SHP77 (cell line): ENCODE data around the gene ATP2B2.

Experiments used
- DNase-seq, 2 experiments: peaks; one replicate each; lab custom pipeline; 2025; lab: John Stamatoyannopoulos, UW

ATP2B2 gene

DNA sequence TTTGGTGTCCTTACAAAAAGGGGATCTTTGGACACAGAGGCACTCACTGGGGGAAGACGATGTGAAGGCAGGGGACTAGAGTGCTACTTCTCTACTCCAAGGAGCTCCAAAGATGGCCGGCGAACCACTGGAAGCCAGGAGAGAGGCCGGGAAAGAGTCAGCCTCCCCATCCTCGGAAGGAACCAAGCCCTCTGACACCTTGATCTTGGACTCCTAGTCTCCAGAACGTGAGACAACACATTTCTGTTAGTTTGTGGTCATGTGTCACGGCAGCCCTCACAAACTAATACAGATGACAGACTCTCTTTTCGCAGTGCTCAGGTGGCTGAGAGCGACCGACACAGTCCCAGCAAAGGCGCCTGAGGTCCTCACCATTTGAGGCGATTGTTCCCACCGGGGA lies 24.4 kb upstream of the ATP2B2 start:
- DNase-seq: no peak

DNA sequence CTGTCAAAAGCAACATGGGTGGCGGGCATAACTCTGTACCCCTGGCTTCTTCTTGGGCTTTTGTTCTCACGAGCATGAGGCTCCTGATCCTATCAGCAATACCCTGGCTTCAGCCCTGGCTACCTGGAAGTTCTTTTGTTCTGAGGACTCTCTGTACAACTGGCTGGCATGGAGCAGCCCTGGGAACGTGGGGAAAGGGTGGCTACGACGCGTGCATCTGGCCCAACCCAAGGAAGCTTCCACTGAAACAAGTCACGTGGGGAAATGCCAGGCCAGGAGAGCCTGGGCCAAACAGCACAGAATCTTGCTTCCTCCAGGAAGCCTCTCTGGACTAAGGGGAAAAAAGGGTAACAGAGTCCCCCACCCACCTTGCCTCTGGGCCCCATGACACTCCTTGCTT lies 22.7 kb upstream of the ATP2B2 start:
- no peak for DNase-seq

DNA sequence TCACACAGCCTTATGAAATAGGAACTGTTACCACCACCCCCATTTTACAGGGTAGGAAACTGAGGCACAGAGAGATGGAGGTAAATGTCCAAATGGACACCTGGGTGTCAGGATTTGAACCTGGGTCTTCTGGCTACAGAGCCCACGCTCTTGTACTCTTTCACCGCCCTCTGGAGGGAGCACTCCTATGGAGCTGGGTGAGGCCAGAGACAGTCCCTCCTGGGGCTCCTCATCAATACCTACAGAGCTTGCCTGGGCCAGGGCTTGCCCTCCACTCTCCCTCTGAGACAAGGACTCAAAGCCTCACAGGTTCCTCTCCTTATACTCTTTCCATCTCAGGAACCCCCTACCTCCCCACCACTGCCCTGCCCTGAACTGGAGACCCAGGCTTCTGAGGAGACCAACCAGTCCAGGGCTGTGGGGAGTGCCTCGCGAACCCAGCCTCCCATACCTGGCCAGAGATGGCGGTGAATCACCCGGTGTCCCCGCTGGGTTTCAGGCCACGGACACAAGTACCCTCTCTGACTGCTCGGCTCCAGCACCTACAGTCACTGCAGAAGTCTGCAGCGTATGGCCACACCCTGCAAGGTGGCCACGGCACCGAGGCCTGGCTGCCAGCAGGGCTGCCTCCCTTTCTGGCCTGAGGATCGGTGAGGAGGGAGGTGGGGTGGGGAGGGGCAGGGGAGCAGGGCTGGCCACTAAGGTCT lies 22.1 kb upstream of the ATP2B2 start:
- no peak for DNase-seq

DNA sequence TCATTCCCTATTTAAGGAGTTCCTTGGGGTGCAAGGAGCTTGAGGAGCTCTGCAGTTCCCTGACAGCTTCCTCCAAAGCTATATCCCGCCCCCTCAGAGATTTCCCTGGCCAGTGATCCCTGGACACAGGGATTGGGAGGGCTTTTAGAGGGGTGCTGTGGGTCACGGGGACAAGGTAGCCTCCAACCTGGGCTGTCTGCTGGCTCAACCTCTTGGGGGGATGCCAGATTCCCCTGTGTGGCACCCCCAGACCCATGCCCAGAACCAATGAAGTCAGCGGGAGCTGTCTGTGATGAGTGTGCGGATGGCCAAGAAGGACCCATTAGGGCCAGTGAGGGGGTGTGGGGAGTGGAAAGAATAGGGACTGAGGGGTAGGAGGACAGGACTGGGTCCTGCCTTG lies 21.0 kb upstream of the ATP2B2 start:
- no peak for DNase-seq

DNA sequence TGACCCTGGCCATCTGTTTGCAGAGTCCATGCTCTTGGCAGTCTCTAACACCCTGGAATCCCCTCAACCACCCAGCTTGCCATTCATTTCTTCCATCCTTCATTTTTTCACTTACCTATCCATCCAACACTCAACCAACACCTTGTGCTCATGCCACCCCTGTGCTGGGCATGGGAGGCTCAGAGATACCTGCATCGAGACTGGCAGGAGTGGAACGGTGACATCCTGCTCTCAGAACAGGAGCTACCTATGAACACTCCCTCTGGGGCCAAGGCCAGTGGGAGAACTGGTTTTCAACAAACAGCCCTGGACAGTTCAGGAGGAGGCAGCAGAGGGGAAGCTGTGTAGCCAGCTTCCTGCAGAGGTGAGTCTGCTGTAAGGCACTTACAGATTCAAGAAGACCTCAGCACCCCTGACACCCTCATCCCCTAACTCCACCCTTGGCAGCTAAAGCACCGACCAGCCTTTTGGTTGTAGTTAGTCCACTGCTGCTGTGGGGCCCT lies 19.5 kb upstream of the ATP2B2 start:
- DNase-seq: no peak

DNA sequence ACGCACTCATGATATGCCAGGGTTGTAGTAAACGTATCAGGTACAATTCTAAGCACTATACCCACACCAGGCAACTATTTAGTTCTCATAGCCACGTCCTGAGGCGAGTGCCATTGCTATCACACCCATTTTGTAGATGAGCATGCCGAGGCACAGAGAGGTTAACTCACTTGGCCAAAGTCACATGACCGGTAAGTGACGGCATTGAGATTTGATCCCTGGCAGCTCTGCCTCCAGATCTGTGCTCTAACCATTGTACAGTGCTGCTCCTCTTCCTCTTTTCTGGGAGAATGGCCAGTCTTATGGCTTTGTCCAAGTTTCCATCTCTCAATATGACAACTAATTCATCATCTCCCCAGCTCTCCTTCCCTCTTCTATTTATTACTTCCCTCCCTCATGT lies 18.9 kb upstream of the ATP2B2 start:
- no peak for DNase-seq

DNA sequence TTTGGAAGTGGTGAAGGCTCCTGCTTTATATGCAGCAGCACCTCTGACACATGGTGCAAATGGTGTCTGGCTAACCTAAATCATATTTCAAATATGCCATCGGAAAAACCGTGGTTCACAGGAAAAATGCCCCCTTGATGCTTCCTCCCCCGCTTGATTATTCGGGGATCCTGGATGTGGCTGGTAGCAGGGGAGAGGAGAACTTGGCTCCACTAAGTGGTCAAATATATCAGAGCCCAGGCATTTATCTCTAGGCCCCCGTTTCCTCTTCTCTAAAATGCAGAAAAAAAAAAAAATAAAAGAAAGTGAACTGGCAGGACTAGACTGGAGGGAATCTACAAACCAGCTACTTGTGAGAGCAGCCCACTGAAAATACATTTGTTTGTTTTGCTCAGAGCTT lies 18.2 kb upstream of the ATP2B2 start:
- no peak for DNase-seq

DNA sequence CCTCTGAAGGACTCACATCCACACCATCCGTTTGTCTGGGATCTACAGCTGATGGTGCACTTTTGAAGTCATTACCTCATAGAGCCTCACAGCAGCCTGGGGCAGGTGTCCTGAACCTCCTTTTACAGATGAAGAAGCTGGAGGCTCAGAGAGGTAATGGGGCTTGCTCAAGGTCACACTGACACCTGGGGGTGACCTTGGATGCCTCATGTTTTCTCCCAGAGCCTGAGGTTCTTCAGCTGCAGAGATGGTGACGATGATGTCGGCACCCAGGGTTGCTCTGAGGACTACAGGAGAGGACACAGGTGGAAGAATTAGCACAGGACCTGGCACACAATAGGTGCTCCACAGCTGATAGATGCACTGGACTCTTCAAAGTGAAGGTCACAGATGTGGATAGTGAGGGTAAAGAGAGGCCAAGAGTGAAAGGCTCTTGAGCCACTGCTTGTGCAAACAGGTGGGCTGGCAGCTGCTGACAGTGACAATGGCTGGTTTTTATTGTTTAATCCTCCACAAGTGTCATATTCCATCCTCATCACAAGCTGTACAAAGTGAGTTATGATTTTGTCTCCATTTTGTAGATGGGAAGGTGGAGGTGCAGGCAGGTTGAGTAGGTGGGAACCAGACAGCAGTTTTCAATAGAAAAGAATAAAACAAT lies 17.4 kb upstream of the ATP2B2 start:
- peak; percentile 43 to 60 for DNase-seq

DNA sequence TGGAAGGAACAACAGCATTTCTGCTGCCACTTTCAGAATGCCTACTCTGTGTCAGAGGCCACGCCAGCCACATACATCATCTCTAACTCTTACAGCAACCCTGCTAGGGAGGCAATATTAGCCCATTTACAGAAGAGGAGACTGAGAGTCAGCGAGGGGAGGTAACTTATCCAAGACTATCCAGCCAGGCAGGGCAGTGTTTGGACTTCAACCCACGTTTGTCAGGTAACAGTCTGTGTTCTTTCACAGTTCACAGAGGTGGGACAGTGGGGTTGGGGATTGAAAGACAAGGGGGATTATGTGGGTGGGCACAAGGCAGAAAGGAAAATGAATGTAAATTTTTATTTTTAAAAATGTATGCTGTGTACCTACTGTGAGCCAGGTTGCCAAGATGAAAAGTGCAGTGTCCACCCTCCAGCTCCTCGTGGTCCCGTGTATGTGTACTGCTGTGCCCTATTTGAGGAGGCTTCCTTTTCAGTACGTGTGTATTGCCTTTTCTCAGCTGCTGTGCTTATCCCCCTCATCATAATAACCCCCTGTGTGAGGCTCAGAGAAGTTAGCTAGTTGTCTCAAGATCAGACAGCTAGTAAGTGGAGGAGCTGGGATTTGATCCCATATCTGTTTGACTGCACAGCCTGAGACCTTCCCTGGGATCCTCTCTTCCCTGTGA lies 16.5 kb upstream of the ATP2B2 start:
- no peak for DNase-seq

DNA sequence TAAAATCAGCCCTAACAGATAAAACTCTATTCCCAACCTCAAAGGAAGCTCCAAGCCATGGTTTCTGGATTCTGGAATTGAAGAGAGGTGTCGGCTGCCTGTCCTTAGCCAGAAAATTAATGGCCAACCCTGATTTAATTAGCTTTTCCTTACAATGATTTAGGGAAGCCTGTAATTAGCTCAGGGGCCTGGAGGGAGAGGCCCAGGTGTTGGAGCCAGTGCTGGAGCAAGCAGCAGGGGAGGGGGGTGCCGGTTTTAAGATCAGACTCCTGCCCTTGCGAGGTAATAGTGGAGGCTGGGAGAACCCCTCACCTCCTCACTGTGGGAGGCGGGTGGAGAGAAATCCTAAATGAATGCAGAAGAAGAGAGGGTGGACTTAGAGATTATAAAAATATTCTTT lies 14.7 kb upstream of the ATP2B2 start:
- no peak for DNase-seq

DNA sequence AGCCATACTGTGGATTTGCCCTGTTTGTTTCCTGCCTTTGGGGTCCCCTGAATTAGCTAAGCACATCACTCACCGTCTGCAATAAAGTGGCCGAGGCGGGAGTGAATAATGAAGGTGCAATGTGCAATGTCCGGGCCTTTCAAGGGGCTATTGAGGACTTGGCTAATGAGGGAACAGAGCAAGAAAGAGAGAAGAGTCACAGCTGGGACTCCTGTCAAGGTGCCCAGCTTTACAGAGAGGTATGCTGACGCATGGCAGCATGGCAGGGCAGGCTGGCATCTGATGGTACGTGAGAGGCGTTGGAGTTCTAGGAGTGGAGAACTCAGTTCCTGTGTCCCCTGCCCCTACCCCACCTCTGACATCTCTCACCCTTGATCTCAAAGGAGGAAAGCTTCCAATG lies 13.8 kb upstream of the ATP2B2 start:
- no peak for DNase-seq

DNA sequence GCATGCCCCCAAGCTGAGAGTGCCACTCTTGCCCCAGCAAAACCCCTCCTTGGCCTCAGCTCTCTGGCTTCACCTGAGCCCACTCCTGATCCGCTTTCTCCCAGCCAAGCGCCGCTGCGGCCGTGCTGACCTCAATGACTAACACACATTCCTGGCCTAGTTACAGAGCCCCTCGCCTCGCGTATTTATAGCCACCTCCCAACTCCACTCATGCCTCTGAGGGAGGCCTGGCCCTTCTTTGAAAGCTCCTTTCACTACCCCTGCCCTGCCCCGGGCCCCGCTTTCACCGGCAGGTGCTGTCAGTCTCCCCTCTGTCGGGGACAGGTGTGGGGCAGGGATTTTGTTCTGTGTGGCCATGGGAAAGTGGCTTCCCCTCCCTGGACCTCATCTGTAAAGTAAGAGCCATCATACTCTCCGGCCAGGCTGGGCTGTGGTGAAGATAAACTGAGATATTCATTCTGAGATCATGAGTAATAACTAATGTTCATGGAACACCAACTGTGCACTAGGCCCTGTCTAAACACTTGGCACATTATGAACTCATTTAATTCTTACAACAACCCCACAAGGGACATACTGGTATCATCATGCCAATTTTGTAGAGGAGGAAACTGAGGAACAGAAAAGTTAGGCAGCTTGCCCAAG lies 13.2 kb upstream of the ATP2B2 start:
- DNase-seq: no peak

DNA sequence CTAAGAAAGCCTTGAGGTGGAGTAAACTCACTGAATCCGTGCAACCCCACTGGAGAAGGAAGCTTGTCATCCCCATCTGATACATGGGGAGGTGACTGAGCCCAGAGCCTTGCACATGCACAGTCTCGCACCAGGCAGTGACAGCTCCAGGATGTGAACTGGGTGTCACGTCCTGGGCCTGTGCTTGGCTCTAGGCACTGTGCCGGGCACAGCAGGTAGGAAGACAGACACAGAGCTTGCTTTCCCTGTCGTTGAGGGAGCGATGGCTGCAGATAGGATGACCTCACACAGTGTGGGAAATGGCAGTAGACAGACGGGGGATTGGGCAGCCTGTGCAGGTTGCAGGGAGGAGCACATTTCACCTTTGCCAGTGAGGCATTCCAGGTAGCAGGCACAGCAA lies 12.2 kb upstream of the ATP2B2 start:
- DNase-seq: no peak

DNA sequence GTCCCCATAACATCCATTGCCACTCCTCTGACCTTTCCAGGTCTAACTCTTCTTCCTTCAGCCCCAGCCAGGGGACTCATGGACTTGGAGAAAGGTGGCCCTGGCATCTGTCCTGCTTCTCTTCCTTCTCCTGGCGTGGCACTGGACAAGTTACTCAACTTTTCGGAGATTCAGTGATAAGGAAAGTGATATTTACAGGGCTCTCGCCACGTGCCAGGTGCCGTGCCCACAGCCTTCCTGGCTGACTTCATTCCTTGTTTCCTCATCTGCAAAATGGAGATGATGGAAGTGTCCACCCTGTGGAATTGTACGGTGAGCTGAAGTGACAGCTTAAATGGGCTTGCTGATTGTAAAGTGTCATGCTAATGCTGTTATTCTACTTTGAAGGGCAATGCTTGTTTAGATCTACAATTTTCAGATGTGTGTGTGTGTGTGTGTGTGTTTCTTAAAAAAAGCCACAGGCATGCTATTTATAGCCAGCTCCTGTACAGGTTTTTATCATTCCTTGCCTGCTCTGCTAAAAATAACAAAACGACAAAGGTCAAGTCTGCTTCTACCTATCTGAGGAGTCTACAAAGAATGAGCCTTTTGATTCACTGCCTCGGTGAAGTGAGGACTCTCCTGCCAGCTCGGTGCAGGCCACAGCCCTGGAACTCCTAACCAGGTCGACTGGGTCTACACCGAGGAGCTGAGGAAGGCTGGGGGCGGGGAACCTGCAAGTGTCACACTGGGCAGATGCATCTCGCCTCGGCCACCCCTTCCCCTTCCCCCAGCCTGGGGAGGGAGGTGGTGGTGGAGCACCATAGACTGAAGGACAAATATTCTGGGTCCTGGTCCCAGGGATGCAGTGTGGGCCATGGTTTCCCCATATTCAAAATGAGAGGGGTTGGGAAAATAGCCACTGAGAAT lies 11.4 kb upstream of the ATP2B2 start:
- no peak for DNase-seq

DNA sequence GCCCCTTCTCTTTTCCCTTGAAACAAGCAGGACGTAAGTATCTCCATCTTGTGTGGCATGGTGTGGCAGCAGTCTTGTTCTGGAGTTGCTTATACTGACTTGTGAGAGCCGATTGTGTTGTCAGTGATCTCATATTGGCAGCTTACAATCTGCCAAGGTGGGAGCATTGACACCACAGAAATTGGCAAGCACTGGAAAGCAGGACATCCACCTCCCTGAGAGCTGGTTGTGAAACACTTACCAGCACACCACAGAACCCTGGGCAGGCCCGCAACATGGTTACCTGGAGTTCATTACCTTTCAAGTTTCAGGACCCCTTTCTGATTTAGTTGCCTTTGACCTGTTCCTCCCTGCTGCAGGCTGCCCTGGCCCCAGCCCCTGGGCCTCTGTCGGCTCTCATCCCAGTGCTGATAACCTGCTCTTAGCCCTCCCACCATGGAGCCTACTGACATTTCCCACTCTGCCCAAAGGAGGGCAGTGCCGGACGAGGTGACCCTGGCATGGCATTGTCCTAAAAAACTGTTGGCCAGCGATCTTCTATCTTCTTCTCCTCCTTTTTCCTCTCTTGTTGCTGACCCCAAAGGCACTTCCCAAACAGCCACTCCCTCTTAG lies 10.6 kb upstream of the ATP2B2 start:
- no peak for DNase-seq

DNA sequence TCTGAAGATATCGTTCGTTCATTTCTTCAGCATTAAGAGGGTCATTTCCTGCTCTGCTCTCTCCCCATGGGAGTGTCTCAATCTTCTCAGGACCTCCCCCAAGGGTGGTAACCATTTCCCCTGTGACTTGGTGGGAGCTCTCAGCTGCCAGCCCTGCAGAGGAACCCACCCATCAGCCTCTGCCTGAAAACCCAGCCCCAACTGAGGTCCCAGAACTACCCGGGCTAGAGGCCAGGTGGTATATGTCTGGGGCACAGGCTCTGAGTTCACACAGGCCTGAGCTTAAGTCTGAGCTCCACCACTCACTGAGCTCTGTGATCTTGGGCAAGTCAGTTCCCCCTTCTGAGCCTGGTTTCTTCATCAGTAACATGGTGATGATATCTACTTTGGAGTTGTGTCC lies 10.0 kb upstream of the ATP2B2 start:
- DNase-seq: no peak

DNA sequence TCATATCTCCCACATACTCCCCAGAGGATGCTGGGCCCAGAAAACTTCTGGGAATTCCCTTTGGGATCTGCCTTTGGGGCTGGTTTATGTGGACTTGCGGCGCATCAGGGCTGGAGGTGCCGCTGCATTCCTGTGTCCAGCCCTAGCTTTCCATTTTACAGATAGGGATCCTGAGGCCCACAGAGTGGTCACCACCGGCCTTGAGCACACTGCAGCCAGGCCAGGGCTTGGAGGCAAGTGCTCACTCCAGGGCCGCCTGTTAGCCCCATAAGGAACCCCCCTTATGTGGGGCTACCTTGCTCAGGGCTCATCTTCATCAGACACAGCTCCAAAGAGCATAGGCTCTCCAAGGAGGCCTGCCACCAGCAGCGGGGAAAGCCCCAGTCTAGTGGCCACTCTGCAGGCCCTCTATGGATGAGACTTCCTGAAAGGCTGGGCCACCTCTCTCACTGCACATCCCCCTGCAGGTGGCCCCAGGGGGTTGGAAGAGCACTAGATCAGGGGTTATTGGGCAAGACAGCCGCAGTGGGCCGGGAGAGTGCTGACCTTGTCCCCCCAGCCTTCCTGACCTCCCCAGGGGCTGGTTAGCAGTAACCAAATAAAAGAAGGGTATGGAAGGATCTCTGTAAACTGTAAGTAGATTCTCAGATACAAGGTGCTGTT lies 9.2 kb upstream of the ATP2B2 start:
- no peak for DNase-seq

DNA sequence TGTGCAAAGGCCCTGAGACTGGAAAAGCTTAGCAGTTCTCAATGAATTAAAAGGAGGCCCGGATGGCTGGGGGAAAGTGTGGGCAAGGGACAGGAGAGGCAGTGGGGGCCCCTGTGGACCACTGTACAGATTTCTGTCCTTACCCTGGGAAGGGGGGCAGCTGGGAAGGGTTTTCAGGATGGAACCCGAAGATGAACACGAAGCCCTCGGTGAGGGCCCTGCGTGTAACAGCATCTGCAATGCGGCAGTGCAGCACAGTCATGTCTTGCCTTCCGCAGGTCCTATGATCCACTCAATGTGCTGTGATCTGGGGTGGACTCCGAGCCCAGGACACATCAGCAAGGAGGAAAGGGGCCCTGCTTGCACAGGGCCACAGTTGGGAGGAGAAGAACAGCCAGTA lies 7.9 kb upstream of the ATP2B2 start:
- no peak for DNase-seq

DNA sequence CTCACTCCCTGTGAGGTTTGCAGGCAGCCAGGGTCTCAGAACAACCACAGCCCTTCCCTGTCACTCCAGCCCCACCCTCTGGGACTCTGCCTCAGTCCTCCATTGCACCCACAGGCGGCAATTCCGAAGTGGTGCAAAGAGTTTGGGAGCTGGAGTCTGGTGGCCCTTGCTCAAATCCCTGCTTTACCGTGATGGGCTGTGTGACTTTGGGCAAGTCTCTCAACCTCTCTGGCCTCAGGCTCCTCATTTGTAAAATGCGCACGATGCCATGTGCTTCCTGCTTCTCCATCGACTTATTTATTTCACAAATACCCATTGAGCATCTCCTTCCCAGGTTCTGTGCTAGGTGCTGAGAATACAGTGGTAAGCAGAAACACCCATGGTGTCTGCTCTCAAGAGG lies 7.3 kb upstream of the ATP2B2 start:
- no peak for DNase-seq

DNA sequence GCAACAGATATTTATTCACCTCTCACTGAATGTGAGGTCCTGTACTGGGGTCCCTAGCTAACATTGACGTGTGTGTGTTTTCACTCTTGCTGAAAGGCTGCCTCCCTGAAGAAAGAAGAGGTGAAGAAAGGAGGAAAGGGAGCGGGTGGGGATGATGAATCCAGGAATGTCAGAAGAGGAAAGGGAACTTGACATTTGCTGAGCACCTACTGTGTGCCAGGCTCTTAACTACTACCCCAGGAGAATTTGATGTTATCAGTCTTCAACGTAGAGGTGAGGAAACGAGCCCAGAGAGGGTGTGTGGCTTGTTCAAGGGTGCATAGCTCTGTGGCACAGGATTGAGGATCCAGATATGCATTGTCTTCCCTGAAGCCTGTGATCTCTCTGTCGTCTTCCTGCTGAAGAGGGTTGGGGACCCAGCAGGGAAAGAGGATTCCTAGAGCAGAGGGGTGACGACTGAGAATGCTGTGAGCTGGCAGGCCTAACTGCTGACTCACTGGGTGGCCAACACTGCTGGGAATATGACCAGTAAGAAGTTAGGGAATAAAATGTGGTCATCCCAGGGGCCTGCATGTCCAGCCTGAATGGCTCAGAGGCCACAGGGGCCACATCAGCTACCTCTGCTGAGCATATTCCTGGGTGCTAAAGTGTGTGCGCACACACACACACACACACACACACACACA lies 6.6 kb upstream of the ATP2B2 start:
- no peak for DNase-seq
